ENCODE results near the gene SCAPER. TPM values are rescaled to one million over a fixed set of nuclear protein-coding genes. Genes with fewer than 3 reads are reported as not detected.
"Not testable (repeated sequence)": the region's sequence is repeated elsewhere in the genome, so short reads cannot be mapped to it uniquely, and the experiment has no call there.

The SCAPER gene
- total RNA-seq, 1 experiment from 2014 or later, result 6.3 TPM

- Histone ChIP-seq H3K27ac (ENCODE audit: low read length) (no peak overlapping the region), H3K4me1 (ENCODE audit: low read length) (no peaks in the 10 kb centered on the region), H3K9ac (ENCODE audit: low read length) (no peak overlapping the region), H3K27me3 (ENCODE audit: low read length) (no peaks in the 10 kb centered on the region), H4K20me1 (ENCODE audit: insufficient read depth, low read depth, low read length) (no peaks in the 10 kb centered on the region), H2AFZ (ENCODE audit: low read length) (no peak overlapping the region), H3K4me3 (ENCODE audit: low read length) (no peak overlapping the region), H3K79me2 (ENCODE audit: low read length) (no peaks in the 10 kb centered on the region), H3K4me2 (ENCODE audit: low read depth, low read length, poor library complexity, severe bottlenecking) (no peak overlapping the region), H3K9me2 (replicated peaks; ENCODE audit: insufficient read depth, low read length) (no peaks in the 10 kb centered on the region), H3K9me3 (ENCODE audit: low read length) (no peaks in the 10 kb centered on the region), H3K36me3 (ENCODE audit: insufficient read depth, low read length) (no peaks in the 10 kb centered on the region)
- no peak for DNase-seq
Measured at GRCh38 chr15:76529911-76530310, 375.2 kb downstream of the SCAPER start.

GRCh38 chr15:76526111-76526510 is 379.0 kb downstream of the SCAPER start:
- H3K9ac ChIP-seq (ENCODE audit: low read length), result no peak overlapping the region
- H3K9me3 ChIP-seq (ENCODE audit: low read length), result no peaks in the 10 kb centered on the region
- H3K4me1 ChIP-seq (ENCODE audit: low read length), result peaks cover 11% of the 10 kb centered on the region
- H3K36me3 ChIP-seq (ENCODE audit: insufficient read depth, low read length), result no peaks in the 10 kb centered on the region
- no peak for DNase-seq
- no peak overlapping the region for H3K27ac ChIP-seq (ENCODE audit: low read length)
- H3K4me2 ChIP-seq (ENCODE audit: low read depth, low read length, poor library complexity, severe bottlenecking), result no peak overlapping the region
- H2AFZ ChIP-seq (ENCODE audit: low read length), result no peak overlapping the region
- H3K27me3 ChIP-seq (ENCODE audit: low read length), result no peaks in the 10 kb centered on the region
- H4K20me1 ChIP-seq (ENCODE audit: insufficient read depth, low read depth, low read length), result no peaks in the 10 kb centered on the region
- H3K4me3 ChIP-seq (ENCODE audit: low read length), result no peak overlapping the region
- no peaks in the 10 kb centered on the region for H3K79me2 ChIP-seq (ENCODE audit: low read length)
- no peaks in the 10 kb centered on the region for H3K9me2 ChIP-seq (replicated peaks; ENCODE audit: insufficient read depth, low read length)

- Histone ChIP-seq H3K9me2 (replicated peaks; ENCODE audit: insufficient read depth, low read length) (no peaks in the 10 kb centered on the region), H3K79me2 (ENCODE audit: low read length) (no peaks in the 10 kb centered on the region), H3K9me3 (ENCODE audit: low read length) (no peaks in the 10 kb centered on the region), H3K27ac (ENCODE audit: low read length) (no peak overlapping the region), H3K9ac (ENCODE audit: low read length) (no peak overlapping the region), H3K27me3 (ENCODE audit: low read length) (no peaks in the 10 kb centered on the region), H4K20me1 (ENCODE audit: insufficient read depth, low read depth, low read length) (no peaks in the 10 kb centered on the region), H2AFZ (ENCODE audit: low read length) (no peak overlapping the region), H3K4me3 (ENCODE audit: low read length) (no peak overlapping the region), H3K4me2 (ENCODE audit: low read depth, low read length, poor library complexity, severe bottlenecking) (no peak overlapping the region), H3K36me3 (ENCODE audit: insufficient read depth, low read length) (no peaks in the 10 kb centered on the region), H3K4me1 (ENCODE audit: low read length) (peaks cover 15% of the 10 kb centered on the region)
- DNase-seq, result no peak
Measured at GRCh38 chr15:76517910-76518309, 387.2 kb downstream of the SCAPER start.

GRCh38 chr15:76514282-76514681 is 390.9 kb downstream of the SCAPER start:
- Histone ChIP-seq H3K36me3 (ENCODE audit: insufficient read depth, low read length) (no peaks in the 10 kb centered on the region), H3K79me2 (ENCODE audit: low read length) (no peaks in the 10 kb centered on the region), H2AFZ (ENCODE audit: low read length) (no peak overlapping the region), H3K27me3 (ENCODE audit: low read length) (no peaks in the 10 kb centered on the region), H3K9me3 (ENCODE audit: low read length) (no peaks in the 10 kb centered on the region), H3K4me3 (ENCODE audit: low read length) (no peak overlapping the region), H3K4me2 (ENCODE audit: low read depth, low read length, poor library complexity, severe bottlenecking) (no peak overlapping the region), H3K4me1 (ENCODE audit: low read length) (peaks cover 8% of the 10 kb centered on the region), H3K27ac (ENCODE audit: low read length) (no peak overlapping the region), H3K9me2 (replicated peaks; ENCODE audit: insufficient read depth, low read length) (no peaks in the 10 kb centered on the region), H4K20me1 (ENCODE audit: insufficient read depth, low read depth, low read length) (0 out of 2 replicates have a peak, but pooled peaks cover 5% of the 10 kb centered on the region), H3K9ac (ENCODE audit: low read length) (no peak overlapping the region)
- no peak for DNase-seq

GRCh38 chr15:76512971-76513370 is 392.2 kb downstream of the SCAPER start:
- Histone ChIP-seq H3K4me2 (ENCODE audit: low read depth, low read length, poor library complexity, severe bottlenecking) (no peak overlapping the region), H3K79me2 (ENCODE audit: low read length) (no peaks in the 10 kb centered on the region), H2AFZ (ENCODE audit: low read length) (no peak overlapping the region), H3K4me1 (ENCODE audit: low read length) (peaks cover 8% of the 10 kb centered on the region), H3K4me3 (ENCODE audit: low read length) (no peak overlapping the region), H3K9ac (ENCODE audit: low read length) (no peak overlapping the region), H3K9me2 (replicated peaks; ENCODE audit: insufficient read depth, low read length) (no peaks in the 10 kb centered on the region), H3K36me3 (ENCODE audit: insufficient read depth, low read length) (no peaks in the 10 kb centered on the region), H3K9me3 (ENCODE audit: low read length) (no peaks in the 10 kb centered on the region), H3K27ac (ENCODE audit: low read length) (no peak overlapping the region), H4K20me1 (ENCODE audit: insufficient read depth, low read depth, low read length) (0 out of 2 replicates have a peak, but pooled peaks cover 6% of the 10 kb centered on the region), H3K27me3 (ENCODE audit: low read length) (no peaks in the 10 kb centered on the region)
- DNase-seq, result no peak

GRCh38 chr15:76510663-76511062 is 394.5 kb downstream of the SCAPER start:
- H4K20me1 ChIP-seq (ENCODE audit: insufficient read depth, low read depth, low read length); H3K9me2 ChIP-seq (replicated peaks; ENCODE audit: insufficient read depth, low read length); H3K4me1 ChIP-seq (ENCODE audit: low read length): not testable (repeated sequence)

GRCh38 chr15:76503804-76504203 is 401.3 kb downstream of the SCAPER start:
- Histone ChIP-seq H3K27ac (ENCODE audit: low read length) (no peak overlapping the region), H3K4me2 (ENCODE audit: low read depth, low read length, poor library complexity, severe bottlenecking) (no peak overlapping the region), H3K4me1 (ENCODE audit: low read length) (no peaks in the 10 kb centered on the region), H3K4me3 (ENCODE audit: low read length) (no peak overlapping the region), H3K79me2 (ENCODE audit: low read length) (no peaks in the 10 kb centered on the region), H3K27me3 (ENCODE audit: low read length) (no peaks in the 10 kb centered on the region), H2AFZ (ENCODE audit: low read length) (no peak overlapping the region), H3K9me2 (replicated peaks; ENCODE audit: insufficient read depth, low read length) (no peaks in the 10 kb centered on the region), H3K9ac (ENCODE audit: low read length) (no peak overlapping the region), H3K9me3 (ENCODE audit: low read length) (no peaks in the 10 kb centered on the region), H3K36me3 (ENCODE audit: insufficient read depth, low read length) (no peaks in the 10 kb centered on the region), H4K20me1 (ENCODE audit: insufficient read depth, low read depth, low read length) (no peaks in the 10 kb centered on the region)
- no peak for DNase-seq

More at GRCh38 chr15:76510663-76511062, 394.5 kb downstream of the SCAPER start:
- H3K9ac ChIP-seq (ENCODE audit: low read length); DNase-seq; H3K9me3 ChIP-seq (ENCODE audit: low read length); H3K27me3 ChIP-seq (ENCODE audit: low read length); H3K27ac ChIP-seq (ENCODE audit: low read length); H3K4me2 ChIP-seq (ENCODE audit: low read depth, low read length, poor library complexity, severe bottlenecking); H2AFZ ChIP-seq (ENCODE audit: low read length); H3K79me2 ChIP-seq (ENCODE audit: low read length); H3K36me3 ChIP-seq (ENCODE audit: insufficient read depth, low read length); H3K4me3 ChIP-seq (ENCODE audit: low read length): not testable (repeated sequence)

GRCh38 chr15:76503121-76503520 is 402.0 kb downstream of the SCAPER start:
- no peak overlapping the region for H3K4me2 ChIP-seq (ENCODE audit: low read depth, low read length, poor library complexity, severe bottlenecking)
- H4K20me1 ChIP-seq (ENCODE audit: insufficient read depth, low read depth, low read length), result no peaks in the 10 kb centered on the region
- H3K9me2 ChIP-seq (replicated peaks; ENCODE audit: insufficient read depth, low read length), result no peaks in the 10 kb centered on the region
- H3K9me3 ChIP-seq (ENCODE audit: low read length), result no peaks in the 10 kb centered on the region
- no peak overlapping the region for H3K27ac ChIP-seq (ENCODE audit: low read length)
- H3K27me3 ChIP-seq (ENCODE audit: low read length), result no peaks in the 10 kb centered on the region
- no peak for DNase-seq
- H3K36me3 ChIP-seq (ENCODE audit: insufficient read depth, low read length), result no peaks in the 10 kb centered on the region
- H2AFZ ChIP-seq (ENCODE audit: low read length), result no peak overlapping the region
- no peak overlapping the region for H3K9ac ChIP-seq (ENCODE audit: low read length)
- H3K4me3 ChIP-seq (ENCODE audit: low read length), result no peak overlapping the region
- H3K79me2 ChIP-seq (ENCODE audit: low read length), result no peaks in the 10 kb centered on the region
- no peaks in the 10 kb centered on the region for H3K4me1 ChIP-seq (ENCODE audit: low read length)

- no peaks in the 10 kb centered on the region for H4K20me1 ChIP-seq (ENCODE audit: insufficient read depth, low read depth, low read length)
- no peaks in the 10 kb centered on the region for H3K4me1 ChIP-seq (ENCODE audit: low read length)
- DNase-seq, result no peak
- no peaks in the 10 kb centered on the region for H3K27me3 ChIP-seq (ENCODE audit: low read length)
- no peak overlapping the region for H3K4me3 ChIP-seq (ENCODE audit: low read length)
- H3K4me2 ChIP-seq (ENCODE audit: low read depth, low read length, poor library complexity, severe bottlenecking), result no peak overlapping the region
- H3K9ac ChIP-seq (ENCODE audit: low read length), result no peak overlapping the region
- H3K9me2 ChIP-seq (replicated peaks; ENCODE audit: insufficient read depth, low read length), result no peaks in the 10 kb centered on the region
- H2AFZ ChIP-seq (ENCODE audit: low read length), result no peak overlapping the region
- no peaks in the 10 kb centered on the region for H3K9me3 ChIP-seq (ENCODE audit: low read length)
- H3K79me2 ChIP-seq (ENCODE audit: low read length), result no peaks in the 10 kb centered on the region
- H3K36me3 ChIP-seq (ENCODE audit: insufficient read depth, low read length), result no peaks in the 10 kb centered on the region
- H3K27ac ChIP-seq (ENCODE audit: low read length), result no peak overlapping the region
Measured at GRCh38 chr15:76502678-76503077, 402.5 kb downstream of the SCAPER start.
